Fibroblast of lung (primary cell): Measurements from ENCODE around the gene PET100.

Experiments used
- CTCF ChIP-seq, 2 donors: IDR thresholded peaks in 1 of 2; conservative IDR thresholded peaks in 1 of 2; 1 replicate in 1 of 2; 2 replicates in 1 of 2; pipeline ENCODE4 v1.5.1; 2011 to 2012; ENCODE audit warnings: low read length in 2 of 2, control low read depth in 1 of 2, inconsistent platforms in 1 of 2, low read depth in 1 of 2, mild to moderate bottlenecking in 1 of 2
- EZH2 ChIP-seq: IDR thresholded peaks from 2 replicates; pipeline ENCODE4 v1.5.1; 2012; ENCODE audit warnings: low read length, control low read depth, mild to moderate bottlenecking; ENCODE audit errors: missing control alignments

- TF ChIP-seq CTCF (conservative IDR thresholded peaks at IDR 0.05 in 1 of 2, IDR thresholded peaks at IDR 0.05 in 1 of 2; ENCODE audit: low read depth in 1 of 2, low read length in 2 of 2), result no peak
- TF ChIP-seq EZH2, result no peak
These were observed 12.0 kb downstream of the PET100 start for GRCh38 chr19:7641290-7642276.
